ENCODE measurements around the gene SMIM24.

Gene SMIM24

GRCh38 chr19:3493651-3494050, 13.3 kb upstream of the SMIM24 start:
- no peak overlapping the region for H3K9ac ChIP-seq (ENCODE audit: low read length)
- H3K9me3 ChIP-seq (ENCODE audit: control insufficient read depth, low read depth, low read length) = no peaks in the 10 kb centered on the region
- H3K4me3 ChIP-seq (ENCODE audit: low read length) = no peak overlapping the region
- H3K4me1 ChIP-seq (ENCODE audit: control insufficient read depth, low read depth, low read length) = no peaks in the 10 kb centered on the region
- H3K36me3 ChIP-seq (ENCODE audit: control insufficient read depth, low read depth, low read length) = peaks cover 6% of the 10 kb centered on the region
- no peaks in the 10 kb centered on the region for H3K27me3 ChIP-seq (ENCODE audit: control insufficient read depth, insufficient read depth, low read length)
- no peak overlapping the region for H3K27ac ChIP-seq (ENCODE audit: low read length)

GRCh38 chr19:3492919-3493318, 12.6 kb upstream of the SMIM24 start:
- H3K4me3 ChIP-seq (ENCODE audit: low read length) = no peak overlapping the region
- H3K9ac ChIP-seq (ENCODE audit: low read length) = no peak overlapping the region
- no peak overlapping the region for H3K27ac ChIP-seq (ENCODE audit: low read length)
- H3K4me1 ChIP-seq (ENCODE audit: control insufficient read depth, low read depth, low read length) = no peaks in the 10 kb centered on the region
- peaks cover 6% of the 10 kb centered on the region for H3K36me3 ChIP-seq (ENCODE audit: control insufficient read depth, low read depth, low read length)
- no peaks in the 10 kb centered on the region for H3K9me3 ChIP-seq (ENCODE audit: control insufficient read depth, low read depth, low read length)
- no peaks in the 10 kb centered on the region for H3K27me3 ChIP-seq (ENCODE audit: control insufficient read depth, insufficient read depth, low read length)

- peaks cover 6% of the 10 kb centered on the region for H3K36me3 ChIP-seq (ENCODE audit: control insufficient read depth, low read depth, low read length)
Measured at GRCh38 chr19:3492131-3492839, 12.0 kb upstream of the SMIM24 start.

GRCh38 chr19:3491396-3492119, 11.2 kb upstream of the SMIM24 start:
- Histone ChIP-seq H3K9me3 (ENCODE audit: control insufficient read depth, low read depth, low read length) (no peaks in the 10 kb centered on the region), H3K4me3 (ENCODE audit: low read length) (no peak overlapping the region), H3K36me3 (ENCODE audit: control insufficient read depth, low read depth, low read length) (peaks cover 6% of the 10 kb centered on the region), H3K27me3 (ENCODE audit: control insufficient read depth, insufficient read depth, low read length) (no peaks in the 10 kb centered on the region), H3K9ac (ENCODE audit: low read length) (no peak overlapping the region), H3K27ac (ENCODE audit: low read length) (no peak overlapping the region), H3K4me1 (ENCODE audit: control insufficient read depth, low read depth, low read length) (no peaks in the 10 kb centered on the region)

More at GRCh38 chr19:3492131-3492839, 12.0 kb upstream of the SMIM24 start:
- Histone ChIP-seq H3K27me3 (ENCODE audit: control insufficient read depth, insufficient read depth, low read length) (no peaks in the 10 kb centered on the region), H3K4me3 (ENCODE audit: low read length) (no peak overlapping the region), H3K4me1 (ENCODE audit: control insufficient read depth, low read depth, low read length) (no peaks in the 10 kb centered on the region), H3K9ac (ENCODE audit: low read length) (no peak overlapping the region), H3K27ac (ENCODE audit: low read length) (no peak overlapping the region), H3K9me3 (ENCODE audit: control insufficient read depth, low read depth, low read length) (no peaks in the 10 kb centered on the region)

GRCh38 chr19:3483226-3483628, 2.9 kb upstream of the SMIM24 start, which contains the start of gene SMIM44:
TSS of gene SMIM44 (minus strand) at chr19:3483441. CDS start at chr19:3483403, 38 bp downstream.
- Histone ChIP-seq H3K4me3 (ENCODE audit: low read length) (no peak within 1 kb of the TSS), H3K9me3 (ENCODE audit: control insufficient read depth, low read depth, low read length) (no peaks in the 10 kb centered on the region), H3K36me3 (ENCODE audit: control insufficient read depth, low read depth, low read length) (no peaks in the 10 kb centered on the region), H3K4me1 (ENCODE audit: control insufficient read depth, low read depth, low read length) (no peaks in the 10 kb centered on the region), H3K27me3 (ENCODE audit: control insufficient read depth, insufficient read depth, low read length) (no peaks in the 10 kb centered on the region), H3K27ac (ENCODE audit: low read length) (no peak within 1 kb of the TSS), H3K9ac (ENCODE audit: low read length) (no peak within 1 kb of the TSS)

- no peaks in the 10 kb centered on the region for H3K9me3 ChIP-seq (ENCODE audit: control insufficient read depth, low read depth, low read length)
- no peaks in the 10 kb centered on the region for H3K27me3 ChIP-seq (ENCODE audit: control insufficient read depth, insufficient read depth, low read length)
- H3K36me3 ChIP-seq (ENCODE audit: control insufficient read depth, low read depth, low read length) = no peaks in the 10 kb centered on the region
- no peak overlapping the region for H3K27ac ChIP-seq (ENCODE audit: low read length)
- no peaks in the 10 kb centered on the region for H3K4me1 ChIP-seq (ENCODE audit: control insufficient read depth, low read depth, low read length)
- H3K4me3 ChIP-seq (ENCODE audit: low read length) = no peak overlapping the region
- H3K9ac ChIP-seq (ENCODE audit: low read length) = no peak overlapping the region
Measured at GRCh38 chr19:3482507-3483225, 2.3 kb upstream of the SMIM24 start.

- Histone ChIP-seq H3K36me3 (ENCODE audit: control insufficient read depth, low read depth, low read length) (no peaks in the 10 kb centered on the region), H3K27me3 (ENCODE audit: control insufficient read depth, insufficient read depth, low read length) (no peaks in the 10 kb centered on the region), H3K9ac (ENCODE audit: low read length) (no peak overlapping the region), H3K4me3 (ENCODE audit: low read length) (no peak overlapping the region), H3K27ac (ENCODE audit: low read length) (no peak overlapping the region), H3K9me3 (ENCODE audit: control insufficient read depth, low read depth, low read length) (no peaks in the 10 kb centered on the region), H3K4me1 (ENCODE audit: control insufficient read depth, low read depth, low read length) (no peaks in the 10 kb centered on the region)
Measured at GRCh38 chr19:3481241-3482090, 1.1 kb upstream of the SMIM24 start.

- Histone ChIP-seq H3K4me3 (ENCODE audit: low read length) (no peak overlapping the region), H3K9me3 (ENCODE audit: control insufficient read depth, low read depth, low read length) (no peaks in the 10 kb centered on the region), H3K9ac (ENCODE audit: low read length) (no peak overlapping the region), H3K27ac (ENCODE audit: low read length) (no peak overlapping the region), H3K4me1 (ENCODE audit: control insufficient read depth, low read depth, low read length) (no peaks in the 10 kb centered on the region), H3K27me3 (ENCODE audit: control insufficient read depth, insufficient read depth, low read length) (no peaks in the 10 kb centered on the region), H3K36me3 (ENCODE audit: control insufficient read depth, low read depth, low read length) (no peaks in the 10 kb centered on the region)
Measured at GRCh38 chr19:3479834-3480215, 500 bp downstream of the SMIM24 start.

GRCh38 chr19:3479177-3479833, 1.0 kb downstream of the SMIM24 start:
- H3K4me1 ChIP-seq (ENCODE audit: control insufficient read depth, low read depth, low read length) = no peaks in the 10 kb centered on the region
- no peak overlapping the region for H3K9ac ChIP-seq (ENCODE audit: low read length)
- no peak overlapping the region for H3K27ac ChIP-seq (ENCODE audit: low read length)
- H3K36me3 ChIP-seq (ENCODE audit: control insufficient read depth, low read depth, low read length) = no peaks in the 10 kb centered on the region
- no peaks in the 10 kb centered on the region for H3K9me3 ChIP-seq (ENCODE audit: control insufficient read depth, low read depth, low read length)
- H3K27me3 ChIP-seq (ENCODE audit: control insufficient read depth, insufficient read depth, low read length) = no peaks in the 10 kb centered on the region
- H3K4me3 ChIP-seq (ENCODE audit: low read length) = peak overlapping the region; percentile 32

- Histone ChIP-seq H3K4me1 (ENCODE audit: control insufficient read depth, low read depth, low read length) (no peaks in the 10 kb centered on the region), H3K9me3 (ENCODE audit: control insufficient read depth, low read depth, low read length) (no peaks in the 10 kb centered on the region), H3K27ac (ENCODE audit: low read length) (no peak overlapping the region), H3K36me3 (ENCODE audit: control insufficient read depth, low read depth, low read length) (no peaks in the 10 kb centered on the region), H3K4me3 (ENCODE audit: low read length) (peak overlapping the region; percentile 32), H3K9ac (ENCODE audit: low read length) (no peak overlapping the region), H3K27me3 (ENCODE audit: control insufficient read depth, insufficient read depth, low read length) (no peaks in the 10 kb centered on the region)
Measured at GRCh38 chr19:3478409-3479176, 1.7 kb downstream of the SMIM24 start.

All from iPS-18a (cell line).